Measurements from ENCODE around the gene SPOCK1. TPM values are rescaled to one million over a fixed set of nuclear protein-coding genes. Genes with fewer than 3 reads are reported as not detected.
"Not testable (repeated sequence)": the region's sequence is repeated elsewhere in the genome, so short reads cannot be mapped to it uniquely, and the experiment has no call there.

Gene SPOCK1
- polyA plus RNA-seq, 3 donors = 1.8 to 5.7 (median 2.1) TPM

GRCh38 chr5:137234973-137235943 is 263.9 kb downstream of the SPOCK1 start:
- Histone ChIP-seq H3K27me3 (ENCODE audit: control insufficient read depth in 2 of 2, insufficient read depth in 2 of 2, low read length in 2 of 2) (no peaks in the 10 kb centered on the region), H2AFZ (ENCODE audit: insufficient read depth, low read depth, low read length, poor library complexity, severe bottlenecking) (no peak overlapping the region), H3K9me3 (replicated peaks in 1 of 2; ENCODE audit: control insufficient read depth in 1 of 2, insufficient read depth in 1 of 2, low read length in 2 of 2) (no peaks in the 10 kb centered on the region), H3K4me1 (ENCODE audit: control insufficient read depth in 1 of 2, insufficient read depth in 2 of 2, low read length in 2 of 2) (no peaks in the 10 kb centered on the region), H3K4me3 (replicated peaks in 1 of 3; ENCODE audit: low read depth in 2 of 3, low read length in 3 of 3) (no peak overlapping the region), H3K79me2 (ENCODE audit: insufficient read depth, low read length) (no peaks in the 10 kb centered on the region), H3K27ac (ENCODE audit: low read depth in 1 of 2, low read length in 2 of 2) (no peak overlapping the region), H4K20me1 (ENCODE audit: insufficient read depth, low read length) (no peaks in the 10 kb centered on the region), H3K9ac (ENCODE audit: insufficient read depth, low read length, poor library complexity, severe bottlenecking) (no peak overlapping the region), H3K4me2 (replicated peaks; ENCODE audit: extremely low read depth, low read length, poor library complexity, severe bottlenecking) (no peak overlapping the region), H3K36me3 (replicated peaks in 1 of 2; ENCODE audit: control insufficient read depth in 1 of 2, insufficient read depth in 2 of 2, low read length in 2 of 2) (no peaks in the 10 kb centered on the region)
- peaks cover 0 to 3% (median 0%) of the 10 kb centered on the region in 7 donors for H3K9me3 Mint-ChIP-seq
- no peak overlapping the region for H3K27ac Mint-ChIP-seq
- no peak for DNase-seq
- intact Hi-C loops (cut with micrococcal nuclease) = no loop called here
- no peak overlapping the region for H3K4me3 Mint-ChIP-seq
- H3K36me3 Mint-ChIP-seq = no peaks in the 10 kb centered on the region
- 92% methylated on average over 9 of the region's 10 CpGs for WGBS (ENCODE audit: insufficient coverage)
- no peaks in the 10 kb centered on the region for H3K4me1 Mint-ChIP-seq
- peaks cover 0 to 2% (median 0%) of the 10 kb centered on the region in 3 donors for H3K27me3 Mint-ChIP-seq (ENCODE audit: low read depth in 3 of 3)
- TF ChIP-seq CTCF (IDR thresholded peaks at IDR 0.05) = no peak

DNA sequence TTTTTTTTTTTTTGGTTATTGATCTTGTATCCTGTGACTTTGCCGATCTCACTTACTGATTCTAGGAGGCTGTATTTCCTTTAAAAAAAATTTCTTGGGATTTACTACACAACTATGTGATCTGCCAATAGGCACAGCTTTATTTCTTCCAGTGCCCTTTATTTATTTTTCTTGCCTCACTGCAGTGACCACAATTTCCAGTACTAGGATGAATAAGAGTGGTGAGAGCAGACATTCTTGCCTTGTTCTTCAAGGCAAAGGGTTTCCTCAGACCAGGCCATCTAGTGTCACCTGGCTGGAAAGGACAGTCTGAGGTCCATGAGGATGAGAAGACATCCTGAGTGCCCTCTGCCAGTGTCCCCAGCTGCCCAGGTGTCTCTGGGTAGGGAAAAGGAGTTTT is 265.4 kb downstream of the SPOCK1 start:
- no peak overlapping the region for H3K4me3 Mint-ChIP-seq
- peaks cover 0 to 2% (median 0%) of the 10 kb centered on the region in 3 donors for H3K27me3 Mint-ChIP-seq (ENCODE audit: low read depth in 3 of 3)
- no peaks in the 10 kb centered on the region for H3K79me2 ChIP-seq (ENCODE audit: insufficient read depth, low read length)

DNA sequence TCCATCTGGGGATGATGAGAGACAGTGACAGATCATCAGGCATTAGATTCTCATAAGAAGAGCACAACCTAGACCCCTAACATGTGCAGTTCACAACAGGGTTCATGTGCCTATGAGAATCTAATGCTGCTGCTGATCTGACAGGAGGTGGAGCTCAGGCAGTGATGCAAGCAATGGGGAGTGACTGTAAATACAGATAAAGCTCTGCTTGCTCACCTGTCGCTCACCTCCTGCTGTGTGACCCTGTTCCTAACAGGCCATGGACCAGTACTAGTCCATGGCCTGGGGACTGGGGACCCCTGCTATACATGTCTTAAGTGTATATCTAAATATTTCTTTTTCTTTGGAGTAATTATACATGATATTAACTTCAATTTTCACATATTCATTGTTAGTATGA is 265.8 kb downstream of the SPOCK1 start:
- intact Hi-C loops (cut with micrococcal nuclease); H3K4me1 ChIP-seq (ENCODE audit: control insufficient read depth in 1 of 2, insufficient read depth in 2 of 2, low read length in 2 of 2); DNase-seq; H3K27ac ChIP-seq (ENCODE audit: low read depth in 1 of 2, low read length in 2 of 2); H3K4me1 Mint-ChIP-seq; H3K9ac ChIP-seq (ENCODE audit: insufficient read depth, low read length, poor library complexity, severe bottlenecking); H2AFZ ChIP-seq (ENCODE audit: insufficient read depth, low read depth, low read length, poor library complexity, severe bottlenecking); H3K9me3 Mint-ChIP-seq; H3K27ac Mint-ChIP-seq; H3K4me3 ChIP-seq (replicated peaks in 1 of 3; ENCODE audit: low read depth in 2 of 3, low read length in 3 of 3); H3K27me3 Mint-ChIP-seq (ENCODE audit: low read depth in 3 of 3); H3K27me3 ChIP-seq (ENCODE audit: control insufficient read depth in 2 of 2, insufficient read depth in 2 of 2, low read length in 2 of 2); H3K9me3 ChIP-seq (replicated peaks in 1 of 2; ENCODE audit: control insufficient read depth in 1 of 2, insufficient read depth in 1 of 2, low read length in 2 of 2); H4K20me1 ChIP-seq (ENCODE audit: insufficient read depth, low read length); H3K36me3 Mint-ChIP-seq; H3K4me2 ChIP-seq (replicated peaks; ENCODE audit: extremely low read depth, low read length, poor library complexity, severe bottlenecking); H3K36me3 ChIP-seq (replicated peaks in 1 of 2; ENCODE audit: control insufficient read depth in 1 of 2, insufficient read depth in 2 of 2, low read length in 2 of 2); H3K79me2 ChIP-seq (ENCODE audit: insufficient read depth, low read length); H3K4me3 Mint-ChIP-seq: not testable (repeated sequence)
- 100% methylated on average over 1 of the region's 1 CpG for WGBS (ENCODE audit: insufficient coverage)

More for the DNA sequence above, 265.4 kb downstream of the SPOCK1 start:
- Histone ChIP-seq H3K4me2 (replicated peaks; ENCODE audit: extremely low read depth, low read length, poor library complexity, severe bottlenecking) (no peak overlapping the region), H2AFZ (ENCODE audit: insufficient read depth, low read depth, low read length, poor library complexity, severe bottlenecking) (no peak overlapping the region), H3K4me1 (ENCODE audit: control insufficient read depth in 1 of 2, insufficient read depth in 2 of 2, low read length in 2 of 2) (no peaks in the 10 kb centered on the region), H3K9ac (ENCODE audit: insufficient read depth, low read length, poor library complexity, severe bottlenecking) (no peak overlapping the region), H3K9me3 (replicated peaks in 1 of 2; ENCODE audit: control insufficient read depth in 1 of 2, insufficient read depth in 1 of 2, low read length in 2 of 2) (no peaks in the 10 kb centered on the region), H3K36me3 (replicated peaks in 1 of 2; ENCODE audit: control insufficient read depth in 1 of 2, insufficient read depth in 2 of 2, low read length in 2 of 2) (no peaks in the 10 kb centered on the region), H4K20me1 (ENCODE audit: insufficient read depth, low read length) (no peaks in the 10 kb centered on the region), H3K4me3 (replicated peaks in 1 of 3; ENCODE audit: low read depth in 2 of 3, low read length in 3 of 3) (no peak overlapping the region), H3K27ac (ENCODE audit: low read depth in 1 of 2, low read length in 2 of 2) (no peak overlapping the region), H3K27me3 (ENCODE audit: control insufficient read depth in 2 of 2, insufficient read depth in 2 of 2, low read length in 2 of 2) (no peaks in the 10 kb centered on the region)
- no CpG with 5 or more reads among the region's 1 CpG for WGBS (ENCODE audit: insufficient coverage)
- no peak for DNase-seq
- peaks cover 0 to 3% (median 0%) of the 10 kb centered on the region in 7 donors for H3K9me3 Mint-ChIP-seq
- H3K36me3 Mint-ChIP-seq = no peaks in the 10 kb centered on the region
- no peak for TF ChIP-seq CTCF (IDR thresholded peaks at IDR 0.05)
- no peak overlapping the region for H3K27ac Mint-ChIP-seq
- intact Hi-C loops (cut with micrococcal nuclease) = no loop called here
- no peaks in the 10 kb centered on the region for H3K4me1 Mint-ChIP-seq
